HG03103 (cell line): ENCODE measurements around the gene DEPP1.

Experiments
- ATAC-seq: cut with Tn5 transposase; IDR thresholded peaks from one replicate; pipeline ENCODE4 v1.9.1; 2021; ENCODE audit warnings: low read depth; ENCODE audit not compliant: unreplicated experiment

DEPP1 gene

DNA sequence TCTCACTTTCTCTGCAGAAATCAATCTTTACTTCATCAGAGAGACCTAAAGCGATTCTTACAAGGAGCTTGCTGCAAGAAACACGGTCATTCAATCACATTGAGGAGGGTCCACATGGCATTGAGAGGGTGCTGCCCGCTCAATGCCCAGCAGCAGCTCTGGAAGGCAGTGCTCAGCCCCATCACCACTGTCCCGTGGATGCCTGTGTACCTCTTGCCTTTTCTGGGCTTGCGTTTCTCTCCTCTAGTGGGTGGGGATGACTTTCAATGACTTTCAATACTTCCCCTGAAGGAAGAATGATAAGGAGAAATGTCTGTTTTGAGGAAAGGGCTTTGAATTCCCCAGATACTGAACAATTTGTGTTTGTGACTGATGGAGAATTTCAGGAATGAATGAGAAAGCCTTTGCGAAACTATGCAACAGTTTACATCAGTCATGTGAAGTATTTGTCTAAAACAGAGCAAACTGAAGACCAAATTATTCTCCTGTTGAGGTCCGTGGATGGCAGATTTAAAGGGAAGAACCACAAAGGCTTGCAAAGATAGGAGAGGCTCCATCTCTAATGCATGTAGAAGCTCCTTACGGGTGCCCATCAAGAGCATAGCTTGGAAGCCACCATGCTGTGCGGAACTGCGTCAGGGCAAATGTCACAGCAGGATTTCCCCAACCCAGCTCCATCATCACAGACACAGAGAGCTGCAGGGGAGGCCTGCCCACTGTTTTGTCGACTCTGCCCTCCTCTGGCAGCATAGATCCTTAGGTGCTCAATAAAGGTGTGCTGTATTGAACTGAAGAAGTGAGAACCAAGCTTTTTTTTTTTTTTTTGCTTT lies 15.5 kb upstream of the DEPP1 start:
- no peak for ATAC-seq

- ATAC-seq = no peak
These were observed 14.8 kb upstream of the DEPP1 start for GRCh38 chr10:44993226-44993921.

- ATAC-seq = no peak
These were observed 14.2 kb upstream of the DEPP1 start for GRCh38 chr10:44992732-44993225.

DNA sequence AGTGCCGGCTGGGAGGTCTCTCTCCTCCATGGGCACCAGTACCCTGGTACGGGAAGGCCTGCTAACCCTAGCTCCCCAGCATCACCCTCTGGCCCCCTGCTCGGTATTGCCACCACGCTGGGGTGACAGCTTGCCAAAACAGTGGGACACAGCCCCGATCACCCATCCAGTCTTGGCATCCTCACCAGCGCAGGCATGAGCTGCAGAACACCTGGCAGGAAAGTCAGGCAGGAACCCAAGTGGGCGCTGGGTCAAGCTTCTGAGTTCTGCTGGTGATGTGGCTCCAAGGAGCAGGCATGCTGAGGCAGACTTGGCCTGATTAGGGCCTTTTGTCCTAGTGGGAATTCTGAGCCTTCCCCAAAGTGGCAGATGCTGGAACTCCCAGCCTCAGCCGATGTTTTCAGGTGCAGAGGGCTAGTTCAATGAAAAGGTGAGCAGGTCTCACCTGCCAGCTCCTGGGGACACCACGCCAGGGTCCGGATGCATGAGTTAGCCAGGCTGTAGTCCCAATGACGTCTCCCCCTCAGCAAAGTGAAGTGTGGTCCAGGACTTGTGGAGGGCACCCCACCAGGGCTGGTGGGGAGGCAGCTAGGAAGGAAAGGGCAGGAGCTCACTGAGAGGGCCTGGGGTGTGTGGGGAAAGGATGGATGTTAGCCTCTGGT lies 13.6 kb upstream of the DEPP1 start:
- ATAC-seq = no peak

- no peak for ATAC-seq
These were observed 13.0 kb upstream of the DEPP1 start for GRCh38 chr10:44991571-44991970.

GRCh38 chr10:44990965-44991364 lies 12.4 kb upstream of the DEPP1 start:
- ATAC-seq = no peak

DNA sequence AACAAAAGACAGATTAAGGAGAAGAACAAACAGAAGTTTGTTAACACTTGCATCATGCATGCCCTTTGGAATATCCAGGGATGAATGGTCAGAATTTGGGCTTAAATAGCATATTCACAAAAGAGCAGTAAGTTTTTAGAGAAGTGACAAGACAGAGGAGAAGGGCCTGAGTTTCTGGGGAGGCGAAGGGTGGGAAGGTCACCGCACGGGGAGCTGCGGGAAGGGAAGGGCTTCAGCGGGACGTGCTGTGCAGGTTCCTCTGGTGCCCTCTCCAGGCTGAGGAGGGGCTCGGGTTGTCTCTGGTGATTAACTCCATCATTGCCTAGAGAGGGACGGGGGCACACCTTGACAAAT lies 11.7 kb upstream of the DEPP1 start:
- ATAC-seq = no peak

DNA sequence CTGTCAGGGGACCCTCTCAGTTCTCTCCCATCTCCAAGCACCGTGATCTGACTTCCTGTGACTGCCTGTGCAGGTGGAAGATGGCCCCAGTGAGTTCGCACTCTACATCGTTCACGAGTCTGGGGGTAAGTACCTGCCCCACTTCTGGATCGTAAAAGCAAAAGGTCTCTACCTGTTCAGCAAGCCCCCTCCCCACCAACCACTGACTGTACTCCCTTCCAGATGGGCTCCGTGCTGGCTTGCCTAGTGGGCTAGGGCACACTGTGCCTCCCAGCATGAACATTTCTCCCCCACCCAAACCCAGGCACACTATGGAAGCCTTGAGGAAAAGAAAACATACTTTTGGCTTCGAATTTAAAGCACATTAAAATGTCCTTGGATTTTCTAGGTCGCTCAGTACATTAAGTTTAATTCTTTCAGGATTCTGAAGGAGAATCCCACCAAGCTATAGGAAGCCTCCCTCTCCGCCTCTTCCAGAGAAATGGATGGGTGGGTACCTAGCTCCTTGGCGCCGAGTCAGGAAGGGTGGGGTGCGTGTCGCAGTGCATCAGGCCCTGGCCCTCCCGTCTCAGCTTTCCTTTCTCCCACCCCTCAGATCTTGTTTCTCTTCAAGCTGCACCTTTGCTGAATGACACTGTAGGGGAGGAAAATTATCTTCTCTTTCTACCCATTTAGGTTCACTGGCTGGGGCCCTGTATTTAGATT lies 11.1 kb upstream of the DEPP1 start:
- ATAC-seq = no peak

- ATAC-seq = no peak
These were observed 10.5 kb upstream of the DEPP1 start for GRCh38 chr10:44988957-44989585.

- ATAC-seq = no peak
These were observed 8.1 kb upstream of the DEPP1 start for GRCh38 chr10:44986670-44987069.

- ATAC-seq = no peak
These were observed 7.6 kb upstream of the DEPP1 start for GRCh38 chr10:44986179-44986578.

- ATAC-seq = no peak
These were observed 6.6 kb upstream of the DEPP1 start for GRCh38 chr10:44985175-44985681.

GRCh38 chr10:44984671-44985101 lies 6.1 kb upstream of the DEPP1 start:
- ATAC-seq = no peak

- ATAC-seq = no peak
These were observed 5.3 kb upstream of the DEPP1 start for GRCh38 chr10:44983895-44984278.

DNA sequence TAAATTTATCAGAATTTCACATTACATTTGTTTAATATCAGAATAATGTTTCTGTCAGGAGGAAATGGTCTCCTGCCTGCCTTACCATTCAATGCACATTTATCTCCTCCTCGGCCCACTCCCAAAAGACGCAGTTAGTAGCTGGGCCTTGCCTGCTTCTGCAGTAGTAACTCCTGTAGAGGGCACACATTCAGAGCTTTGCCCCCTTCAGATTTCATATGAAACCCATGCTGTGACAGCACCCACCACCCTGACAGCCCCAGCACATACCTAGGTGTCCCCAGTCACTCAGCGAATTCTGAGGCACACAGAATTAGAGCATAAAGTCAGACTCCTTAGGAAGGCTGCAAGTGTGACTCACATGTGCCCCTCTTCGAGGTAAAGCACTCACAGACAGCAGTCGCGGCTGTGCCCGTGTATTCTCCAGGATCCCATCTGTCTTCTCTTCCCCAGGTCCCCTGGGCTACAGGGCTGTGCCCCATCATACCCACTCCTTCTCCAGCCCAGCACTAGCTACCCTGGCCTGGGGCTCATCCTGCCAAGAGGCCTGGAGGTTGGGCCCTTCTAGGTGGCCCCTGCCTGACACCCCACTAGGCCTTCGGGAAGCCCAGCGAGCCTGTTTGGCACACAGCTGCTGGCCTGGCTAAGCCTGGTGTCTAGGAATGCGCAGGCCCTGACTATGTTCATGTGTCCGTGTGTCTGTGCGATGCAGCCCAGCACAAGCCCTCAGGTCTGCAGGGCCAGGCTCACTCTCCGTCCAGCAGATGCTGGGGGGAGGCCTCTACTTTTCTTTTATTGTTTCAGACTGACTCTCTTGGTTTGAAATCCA lies 4.7 kb upstream of the DEPP1 start:
- no peak for ATAC-seq

- no peak for ATAC-seq
These were observed 3.9 kb upstream of the DEPP1 start for GRCh38 chr10:44982496-44982895.

DNA sequence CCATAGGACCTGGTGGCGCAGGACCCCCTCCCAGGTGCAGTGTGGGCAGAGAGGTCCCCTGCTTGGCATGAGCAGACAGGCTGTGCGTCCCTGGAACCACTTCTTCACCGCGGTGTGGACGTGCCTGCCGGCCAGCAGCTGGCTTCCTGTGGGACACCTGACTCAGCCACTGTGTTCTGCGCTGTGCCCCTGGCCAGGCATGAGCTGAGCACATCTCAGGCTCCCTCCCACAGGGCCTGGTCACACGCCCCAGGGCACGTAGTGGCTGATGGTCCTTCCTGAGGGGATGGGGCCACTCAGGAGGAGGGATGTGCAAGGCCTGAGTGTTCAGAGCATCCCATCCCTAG lies 3.5 kb upstream of the DEPP1 start:
- no peak for ATAC-seq

- ATAC-seq = peak; percentile 76
These were observed 2.8 kb upstream of the DEPP1 start for GRCh38 chr10:44981172-44982113.
